Amniotic epithelial cell (primary cell): ENCODE measurements around the gene KIF16B.

Experiments
- DNase-seq: peaks from one replicate; pipeline ENCODE4 v3.0.0-alpha.2; 2010; ENCODE audit warnings: low read depth

The KIF16B gene

GRCh38 chr20:16433293-16433580 lies 140.0 kb downstream of the KIF16B start:
- no peak for DNase-seq

GRCh38 chr20:16432466-16433292 lies 140.6 kb downstream of the KIF16B start:
- no peak for DNase-seq

- DNase-seq: no peak
These were observed 145.1 kb downstream of the KIF16B start for GRCh38 chr20:16428112-16428511.

- no peak for DNase-seq
These were observed 145.7 kb downstream of the KIF16B start for GRCh38 chr20:16427571-16427970.

- no peak for DNase-seq
These were observed 148.5 kb downstream of the KIF16B start for GRCh38 chr20:16424780-16425179.

GRCh38 chr20:16423311-16424212 lies 149.7 kb downstream of the KIF16B start:
- DNase-seq: peak; percentile 53

GRCh38 chr20:16419138-16419715 lies 154.0 kb downstream of the KIF16B start:
- DNase-seq: no peak

- DNase-seq: no peak
These were observed 154.6 kb downstream of the KIF16B start for GRCh38 chr20:16418616-16419015.

- no peak for DNase-seq
These were observed 156.2 kb downstream of the KIF16B start for GRCh38 chr20:16417001-16417400.

- DNase-seq: peak; percentile 58
These were observed 157.9 kb downstream of the KIF16B start for GRCh38 chr20:16415071-16416053.

- peak; percentile 81 for DNase-seq
These were observed 160.3 kb downstream of the KIF16B start for GRCh38 chr20:16412906-16413305.

GRCh38 chr20:16411361-16411760 lies 161.9 kb downstream of the KIF16B start:
- DNase-seq: no peak

GRCh38 chr20:16410626-16411025 lies 162.6 kb downstream of the KIF16B start:
- DNase-seq: no peak

GRCh38 chr20:16408981-16409380 lies 164.3 kb downstream of the KIF16B start:
- no peak for DNase-seq

GRCh38 chr20:16407251-16408067 lies 165.8 kb downstream of the KIF16B start:
- peak; percentile 24 for DNase-seq

- no peak for DNase-seq
These were observed 168.0 kb downstream of the KIF16B start for GRCh38 chr20:16405254-16405653.

- DNase-seq: no peak
These were observed 168.6 kb downstream of the KIF16B start for GRCh38 chr20:16404640-16405039.

- DNase-seq: no peak
These were observed 169.1 kb downstream of the KIF16B start for GRCh38 chr20:16404171-16404570.

GRCh38 chr20:16400234-16400633 lies 173.0 kb downstream of the KIF16B start:
- DNase-seq: no peak

- DNase-seq: no peak
These were observed 173.4 kb downstream of the KIF16B start for GRCh38 chr20:16399801-16400200.

- no peak for DNase-seq
These were observed 176.2 kb downstream of the KIF16B start for GRCh38 chr20:16397086-16397485.
